HG02885 (cell line): ENCODE data around the gene ITGAL.

Experiments
- ATAC-seq: cut with Tn5 transposase; IDR thresholded peaks from one replicate; pipeline ENCODE4 v1.9.1; 2021; ENCODE audit warnings: mild to moderate bottlenecking; ENCODE audit not compliant: unreplicated experiment, poor library complexity

The ITGAL gene

GRCh38 chr16:30562021-30562420 is 89.5 kb downstream of the ITGAL start:
- ATAC-seq: no peak

GRCh38 chr16:30565526-30565925 is 93.0 kb downstream of the ITGAL start:
- ATAC-seq: no peak

- no peak for ATAC-seq
Measured at GRCh38 chr16:30565984-30566383, 93.4 kb downstream of the ITGAL start.

GRCh38 chr16:30566531-30566930 is 94.0 kb downstream of the ITGAL start:
- ATAC-seq: no peak

GRCh38 chr16:30567160-30567990 is 94.8 kb downstream of the ITGAL start:
- ATAC-seq: no peak

GRCh38 chr16:30567991-30568638 is 95.6 kb downstream of the ITGAL start:
- ATAC-seq: no peak

- ATAC-seq: no peak
Measured at GRCh38 chr16:30569281-30569680, 96.7 kb downstream of the ITGAL start.

GRCh38 chr16:30569746-30570635 is 97.4 kb downstream of the ITGAL start:
- no peak for ATAC-seq

- ATAC-seq: no peak
Measured at GRCh38 chr16:30570636-30571444, 98.3 kb downstream of the ITGAL start.

GRCh38 chr16:30571445-30572322 is 99.1 kb downstream of the ITGAL start, which contains the start of gene ZNF688:
Gene ZNF688, minus strand, starts transcription at chr16:30571714. Its CDS starts 85 bp downstream, at chr16:30571629.
- peak; percentile 84 for ATAC-seq
